COLO829 (cell line): ENCODE data around the gene OVAAL.

Experiments used
- DNase-seq: peaks from one replicate; pipeline ENCODE4 v3.0.0; 2012; ENCODE audit warnings: low spot score

OVAAL gene

DNA sequence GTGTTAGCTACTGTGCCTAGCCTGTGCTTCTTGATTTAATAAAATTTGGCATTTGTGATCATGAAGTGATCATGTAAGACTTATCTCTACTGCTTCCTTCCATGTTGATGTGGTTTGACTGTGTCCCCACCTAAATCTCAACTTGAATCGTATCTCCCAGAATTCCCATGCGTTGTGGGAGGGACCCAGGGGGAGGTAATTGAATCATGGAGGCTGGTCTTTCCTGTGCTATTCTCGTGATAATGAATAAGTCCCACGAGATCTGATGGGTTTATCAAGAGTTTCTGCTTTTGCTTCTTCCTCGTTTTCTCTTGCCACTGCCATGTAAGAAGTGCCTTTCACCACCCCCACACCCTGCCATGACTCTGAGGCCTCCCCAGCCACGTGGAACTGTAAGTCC, at the start of gene OVAAL:
OVAAL (plus strand) TSS at position 301 of the 400 bp plus-strand sequence.
- no peak for DNase-seq

DNA sequence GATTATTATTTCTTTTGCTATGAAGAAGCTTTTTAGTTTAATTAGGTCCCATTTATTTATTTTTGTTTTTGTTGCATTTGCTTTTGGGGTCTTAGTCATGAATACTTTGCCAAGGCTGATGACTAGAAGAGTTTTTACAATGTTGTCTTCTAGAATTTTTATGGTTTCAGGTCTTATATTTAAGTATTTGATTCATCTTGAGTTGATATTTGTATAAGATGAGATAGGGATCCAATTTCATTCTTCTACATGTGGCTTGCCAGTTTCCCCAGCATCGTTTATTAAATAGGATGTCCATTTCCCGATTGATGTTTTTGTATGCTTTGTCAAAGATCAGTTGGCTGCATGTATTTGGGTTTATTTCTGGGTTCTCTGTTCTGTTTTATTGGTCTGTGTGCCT, 47.9 kb upstream of the OVAAL start:
- DNase-seq, result no peak

DNA sequence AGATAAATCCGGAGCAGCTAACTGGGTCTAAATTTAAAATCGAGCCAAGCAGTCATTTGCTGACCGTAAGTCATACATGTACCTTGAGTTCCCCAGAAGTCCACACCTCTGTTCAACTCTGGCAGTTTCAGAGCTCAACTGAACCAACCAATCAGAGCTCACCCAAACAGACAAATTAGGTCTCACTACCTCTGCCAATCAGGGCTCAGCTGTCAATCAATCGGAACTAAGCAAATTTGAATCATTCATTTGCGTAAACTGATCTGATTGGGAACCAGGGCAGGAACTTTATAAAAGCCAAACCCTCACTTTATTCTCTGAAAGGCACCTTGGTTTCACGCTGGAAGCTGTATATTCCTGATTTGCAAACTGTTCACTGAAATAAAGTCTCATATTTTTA, 45.2 kb upstream of the OVAAL start:
- DNase-seq, result no peak

DNA sequence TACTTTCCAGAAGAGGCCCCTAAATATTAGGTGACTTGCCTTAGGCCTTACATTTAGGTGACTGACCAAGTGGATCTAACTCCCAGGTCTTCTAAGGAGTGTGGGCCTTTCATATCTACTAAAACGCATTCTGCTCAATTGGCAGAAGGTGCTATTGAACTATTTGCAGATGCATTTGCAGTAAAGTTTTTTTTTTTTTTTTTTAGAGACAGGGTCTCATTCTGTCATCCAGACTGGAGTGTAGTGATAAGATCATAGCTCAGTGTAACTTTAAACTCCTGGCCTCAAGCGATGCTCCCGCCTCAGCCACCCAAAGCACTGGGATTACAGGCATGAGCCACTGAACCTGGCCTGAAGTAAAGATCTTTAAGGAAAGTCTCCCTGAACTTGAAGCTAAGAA, 43.4 kb upstream of the OVAAL start:
- DNase-seq, result no peak

DNA sequence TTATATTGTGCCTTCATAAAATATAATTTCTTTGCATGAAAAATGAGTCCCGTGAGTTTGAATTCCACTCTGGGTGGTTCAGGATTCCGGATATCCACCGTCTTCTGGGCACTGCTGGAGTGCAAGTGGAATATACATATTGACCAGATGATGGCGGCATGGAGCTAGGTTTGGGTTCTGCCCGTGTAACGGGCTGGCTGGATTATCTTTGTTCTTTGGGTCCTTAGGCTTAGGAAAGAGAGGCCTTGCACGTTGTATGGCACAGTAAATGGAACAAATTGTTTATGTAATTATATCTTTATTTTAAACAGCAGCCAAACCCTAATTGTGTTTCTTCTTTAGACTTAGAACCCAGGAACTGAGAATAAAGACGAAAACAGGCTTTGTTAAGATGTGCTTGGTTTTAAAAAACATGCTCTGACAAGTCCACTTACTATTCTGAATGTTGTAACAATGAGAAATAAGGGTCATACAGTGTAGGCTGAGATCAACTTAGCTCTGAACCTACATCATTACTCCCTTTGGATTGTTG, 42.8 kb upstream of the OVAAL start:
- DNase-seq, result peak; percentile 91

GRCh38 chr1:180519846-180520245, 38.9 kb upstream of the OVAAL start:
- no peak for DNase-seq

GRCh38 chr1:180521474-180522212, 37.1 kb upstream of the OVAAL start:
- no peak for DNase-seq

GRCh38 chr1:180522213-180522515, 36.6 kb upstream of the OVAAL start:
- DNase-seq, result no peak

GRCh38 chr1:180524160-180524914, 34.4 kb upstream of the OVAAL start:
- no peak for DNase-seq

GRCh38 chr1:180524915-180525714, 33.6 kb upstream of the OVAAL start:
- DNase-seq, result no peak

DNA sequence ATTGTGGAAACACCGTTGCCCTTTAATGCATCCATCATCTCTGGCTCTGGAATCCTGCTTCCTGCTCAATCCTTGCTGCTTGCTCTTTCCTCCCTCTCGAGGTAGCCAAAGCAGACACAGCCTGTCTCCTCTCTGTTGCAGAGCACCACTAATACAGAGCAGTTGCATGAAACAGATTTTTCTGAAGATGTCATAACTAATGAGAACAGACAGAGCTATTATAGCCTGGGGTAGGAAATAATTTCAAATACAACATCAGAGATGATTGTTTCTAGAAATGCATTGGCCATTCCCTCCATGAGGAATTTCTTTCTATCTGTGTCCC, 33.1 kb upstream of the OVAAL start:
- no peak for DNase-seq

DNA sequence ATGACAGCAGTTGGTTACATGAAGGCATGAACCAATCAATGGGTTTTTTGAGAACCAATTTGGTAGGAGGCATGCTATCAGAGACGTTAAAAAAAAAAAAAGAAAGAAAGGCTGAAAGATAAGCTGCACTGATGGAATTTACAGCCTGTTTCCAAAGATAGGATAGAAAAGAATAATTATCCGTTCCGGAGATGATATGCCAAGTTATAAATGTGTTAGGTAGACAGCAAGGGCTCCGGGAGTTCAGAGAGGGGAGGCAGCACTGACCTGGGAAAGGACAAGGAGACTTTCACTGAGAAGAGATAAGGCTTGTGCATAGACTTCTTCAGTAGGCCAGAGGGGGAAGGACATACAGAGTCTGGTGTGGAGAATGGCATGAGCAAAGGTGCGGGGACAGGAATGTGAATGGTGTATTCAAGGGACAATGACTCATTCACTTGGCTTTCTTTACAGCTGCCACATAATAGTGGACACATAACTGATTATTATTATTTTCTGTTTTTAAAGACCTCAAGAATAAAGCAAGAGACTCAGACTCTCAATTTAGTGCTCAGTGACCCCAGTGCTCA, 31.6 kb upstream of the OVAAL start:
- DNase-seq, result peak; percentile 57

GRCh38 chr1:180528868-180529470, 29.8 kb upstream of the OVAAL start:
- DNase-seq, result no peak

- no peak for DNase-seq
Measured at GRCh38 chr1:180530501-180530900, 28.3 kb upstream of the OVAAL start.

DNA sequence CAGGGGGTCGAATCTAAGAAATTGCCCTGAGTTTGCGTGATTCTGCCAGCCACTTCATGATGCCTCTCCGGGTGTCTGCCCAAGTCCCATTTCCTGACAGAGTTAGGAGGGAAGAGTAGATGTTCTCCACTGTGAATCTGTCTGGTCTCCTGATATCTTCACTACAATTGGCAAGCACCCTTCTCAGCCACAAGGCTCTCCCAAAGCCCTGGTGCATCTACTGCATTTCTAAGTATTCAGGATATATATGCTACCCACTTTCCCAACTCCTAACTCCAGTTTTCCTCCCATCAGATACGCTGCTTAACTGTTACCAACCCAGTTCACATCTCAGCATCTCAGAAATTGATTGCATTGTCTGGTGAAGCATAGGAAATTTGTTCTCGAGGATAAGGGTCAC, 25.9 kb upstream of the OVAAL start:
- no peak for DNase-seq

GRCh38 chr1:180533266-180533987, 25.3 kb upstream of the OVAAL start:
- DNase-seq, result peak; percentile 66

GRCh38 chr1:180534214-180534613, 24.6 kb upstream of the OVAAL start:
- DNase-seq, result no peak

GRCh38 chr1:180535418-180535999, 23.3 kb upstream of the OVAAL start:
- DNase-seq, result no peak

- DNase-seq, result no peak
Measured at GRCh38 chr1:180536821-180537372, 21.9 kb upstream of the OVAAL start.

DNA sequence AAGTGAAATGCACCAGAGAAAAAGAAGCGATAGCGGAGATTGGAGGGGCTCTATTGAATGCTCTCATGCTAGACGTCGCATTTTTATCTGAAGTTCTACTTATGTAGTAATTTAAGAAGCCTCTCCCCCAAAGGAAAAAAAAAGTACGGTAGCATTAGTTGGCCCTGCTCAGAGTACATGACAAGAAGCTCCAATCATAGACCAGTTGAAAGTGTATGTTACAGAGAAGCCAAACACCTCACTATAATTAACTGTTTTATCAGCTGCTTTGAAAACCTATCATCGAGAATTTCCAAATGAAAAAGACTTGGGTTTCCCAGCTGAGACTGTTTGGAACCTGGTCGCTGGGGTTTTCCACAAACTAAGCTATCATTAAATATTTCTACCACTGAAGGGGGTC, 19.6 kb upstream of the OVAAL start:
- no peak for DNase-seq
